ENCODE results near the gene ICA1L.

Gene ICA1L

DNA sequence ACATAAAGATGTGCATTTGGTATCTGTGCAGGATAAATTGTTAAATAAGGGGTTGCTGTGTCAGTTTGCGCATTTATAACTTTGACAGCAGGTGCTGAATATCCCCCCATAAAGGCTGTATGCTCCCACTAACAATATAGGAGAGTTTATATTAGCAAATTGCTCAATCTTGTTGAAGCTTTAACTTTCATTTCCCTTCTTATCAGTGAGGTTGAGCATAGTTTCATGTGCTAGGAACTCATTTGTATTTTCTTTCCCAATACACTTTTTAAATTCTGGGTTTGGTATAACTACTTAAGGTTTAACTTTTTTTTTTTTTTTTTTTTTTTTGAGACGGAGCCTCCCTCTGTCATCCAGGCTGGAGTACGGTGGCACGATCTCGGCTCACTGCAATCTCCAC is 147.8 kb downstream of the ICA1L start:
- no peak for DNase-seq
